HEK293 (cell line): ENCODE data around the gene C2orf81.
A peak's percentile ranks its signal among the peaks of the same experiment; 100 is the strongest.

Experiments used
- CTCF ChIA-PET: fragments of 350-600 bp; formaldehyde crosslinking; extraction: SDS; loops from one replicate; lab custom pipeline; 2021; ENCODE audit warnings: antibody characterized with exemption; lab: Yijun Ruan, JAX
- POLR2A ChIA-PET: fragments of 300-600 bp; formaldehyde crosslinking; extraction: SDS; loops from one replicate; lab custom pipeline; 2020; ENCODE audit warnings: antibody characterized with exemption, inconsistent platforms; lab: Yijun Ruan, JAX
- H3K27ac ChIP-seq: fragments of 200-500 bp; sonication (Bioruptor generic); 2 replicates; pipeline ENCODE4 v1.5.1; 2014; ENCODE audit warnings: low read depth, low read length, control low read depth, inconsistent platforms; ENCODE audit errors: extremely low read depth
- H3K36me3 ChIP-seq, 2 experiments: fragments of 200-500 bp in 1 of 2; sonication (Bioruptor generic) in 1 of 2; 1 replicate in 1 of 2; 2 replicates in 1 of 2; pipeline ENCODE4 v1.5.1; 2014 to 2017; ENCODE audit warnings: inconsistent platforms in 2 of 2, low read length in 2 of 2; ENCODE audit not compliant: control insufficient read depth in 2 of 2, insufficient read depth in 1 of 2
- H3K4me1 ChIP-seq: fragments of 200-500 bp; sonication (Bioruptor generic); 2 replicates; pipeline ENCODE4 v1.5.1; 2014; ENCODE audit warnings: mild to moderate bottlenecking, low read length, inconsistent platforms; ENCODE audit not compliant: control insufficient read depth, insufficient read depth
- H3K4me3 ChIP-seq: 2 replicates; pipeline ENCODE4 v1.5.1; 2011; ENCODE audit warnings: low read depth, mild to moderate bottlenecking, control low read depth, low read length, moderate library complexity
- H3K9me3 ChIP-seq: fragments of 200-500 bp; sonication (Bioruptor generic); 2 replicates; pipeline ENCODE4 v1.5.1; 2014; ENCODE audit warnings: low read depth, low read length, inconsistent platforms; ENCODE audit not compliant: control insufficient read depth, insufficient read depth
- REPIN1 ChIP-seq: fragments of 450-650 bp; formaldehyde crosslinking; IDR thresholded peaks from 2 replicates; pipeline ENCODE4 v1.5.1; 2017; ENCODE audit warnings: missing biosample characterization, missing genetic modification characterization, low read depth
- SCRT1 ChIP-seq: fragments of 450-650 bp; formaldehyde crosslinking; IDR thresholded peaks from 2 replicates; pipeline ENCODE4 v1.5.1; 2016; ENCODE audit warnings: missing biosample characterization, missing genetic modification characterization, borderline replicate concordance
- SCRT2 ChIP-seq: fragments of 450-650 bp; formaldehyde crosslinking; IDR thresholded peaks from 2 replicates; pipeline ENCODE4 v1.5.1; 2016; ENCODE audit warnings: missing biosample characterization, missing genetic modification characterization
- ZBTB20 ChIP-seq: fragments of 450-650 bp; formaldehyde crosslinking; IDR thresholded peaks from 2 replicates; pipeline ENCODE4 v1.5.1; 2016; ENCODE audit warnings: missing biosample characterization, missing genetic modification characterization
- ZFP41 ChIP-seq: fragments of 450-650 bp; formaldehyde crosslinking; IDR thresholded peaks from 2 replicates; pipeline ENCODE4 v1.5.1; 2016; ENCODE audit warnings: missing biosample characterization, missing genetic modification characterization, borderline replicate concordance
- ZNF146 ChIP-seq: fragments of 450-650 bp; formaldehyde crosslinking; IDR thresholded peaks from 2 replicates; pipeline ENCODE4 v1.5.1; 2016; ENCODE audit warnings: missing biosample characterization, missing genetic modification characterization
- ZNF2 ChIP-seq: fragments of 450-650 bp; formaldehyde crosslinking; IDR thresholded peaks from 2 replicates; pipeline ENCODE4 v1.5.1; 2016; ENCODE audit warnings: missing biosample characterization, missing genetic modification characterization
- ZNF37A ChIP-seq: fragments of 450-650 bp; IDR thresholded peaks from 2 replicates; pipeline ENCODE4 v1.5.1; 2018; ENCODE audit warnings: missing biosample characterization, missing genetic modification characterization
- ZNF518A ChIP-seq: fragments of 450-650 bp; formaldehyde crosslinking; conservative IDR thresholded peaks from 2 replicates; pipeline ENCODE4 v1.5.1; 2016; ENCODE audit warnings: low read depth, missing biosample characterization, missing genetic modification characterization
- ZNF558 ChIP-seq: fragments of 450-650 bp; formaldehyde crosslinking; IDR thresholded peaks from 2 replicates; pipeline ENCODE4 v1.5.1; 2016; ENCODE audit warnings: missing biosample characterization, missing genetic modification characterization
- ZNF600 ChIP-seq: fragments of 450-650 bp; formaldehyde crosslinking; IDR thresholded peaks from 2 replicates; pipeline ENCODE4 v1.5.1; 2016; ENCODE audit warnings: missing biosample characterization, missing genetic modification characterization
- ZNF776 ChIP-seq: fragments of 450-650 bp; formaldehyde crosslinking; IDR thresholded peaks from 2 replicates; pipeline ENCODE4 v1.5.0; 2017; ENCODE audit warnings: missing biosample characterization, missing genetic modification characterization, borderline replicate concordance
- ZNF843 ChIP-seq: fragments of 450-650 bp; formaldehyde crosslinking; IDR thresholded peaks from 2 replicates; pipeline ENCODE4 v1.5.1; 2016; ENCODE audit warnings: missing biosample characterization, missing genetic modification characterization
- TF ChIP-seq, protein P1 (sequence below): fragments of 450-650 bp; formaldehyde crosslinking; IDR thresholded peaks from 2 replicates; pipeline ENCODE4; 2016; ENCODE audit warnings: missing biosample characterization, missing genetic modification characterization
- TF ChIP-seq, protein P2 (sequence below): fragments of 450-650 bp; formaldehyde crosslinking; IDR thresholded peaks from 2 replicates; pipeline ENCODE4 v1.5.1; 2016; ENCODE audit warnings: missing biosample characterization, missing genetic modification characterization, borderline replicate concordance

C2orf81 gene

GRCh38 chr2:74391580-74392448, 29.6 kb downstream of the C2orf81 start (continued):
- TF ChIP-seq, protein P1, sequence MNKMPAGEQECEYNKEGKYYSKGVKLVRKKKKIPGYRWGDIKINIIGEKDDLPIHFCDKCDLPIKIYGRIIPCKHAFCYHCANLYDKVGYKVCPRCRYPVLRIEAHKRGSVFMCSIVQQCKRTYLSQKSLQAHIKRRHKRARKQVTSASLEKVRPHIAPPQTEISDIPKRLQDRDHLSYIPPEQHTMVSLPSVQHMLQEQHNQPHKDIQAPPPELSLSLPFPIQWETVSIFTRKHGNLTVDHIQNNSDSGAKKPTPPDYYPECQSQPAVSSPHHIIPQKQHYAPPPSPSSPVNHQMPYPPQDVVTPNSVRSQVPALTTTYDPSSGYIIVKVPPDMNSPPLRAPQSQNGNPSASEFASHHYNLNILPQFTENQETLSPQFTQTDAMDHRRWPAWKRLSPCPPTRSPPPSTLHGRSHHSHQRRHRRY (tag by site-specific recombination), result no peak
- TF ChIP-seq REPIN1, result no peak
- TF ChIP-seq ZNF518A (tag by site-specific recombination), result no peak

- peaks cover 8% of the 10 kb centered on the region; the same call in 1 of the 2 replicates for H3K4me1 ChIP-seq
- peak overlapping the region; percentile 91 for H3K27ac ChIP-seq
- H3K4me3 ChIP-seq, result peak overlapping the region; percentile 92
- H3K36me3 ChIP-seq, result peaks cover 0 to 12% of the 10 kb centered on the region in 2 experiments; a peak in 2 of 3 replicates
- ChIA-PET POLR2A (interaction anchor here (0.5 to 2.1 kb wide), 15 partner anchors 9 to 654 kb away, joined by 3 to 20 read pairs (median 6); partner anchors contain the start of genes DCTN1, INO80B, STAMBP and TPRKB), CTCF (interaction anchor here (0.6 to 3.9 kb wide), 19 partner anchors 9 to 564 kb away, joined by 3 to 35 read pairs (median 3); no protein-coding TSS in a partner anchor)
- no peaks in the 10 kb centered on the region for H3K9me3 ChIP-seq
- TF ChIP-seq REPIN1, result no peak
- no peak for TF ChIP-seq ZNF37A (tag by site-specific recombination)
- TF ChIP-seq, protein P2, sequence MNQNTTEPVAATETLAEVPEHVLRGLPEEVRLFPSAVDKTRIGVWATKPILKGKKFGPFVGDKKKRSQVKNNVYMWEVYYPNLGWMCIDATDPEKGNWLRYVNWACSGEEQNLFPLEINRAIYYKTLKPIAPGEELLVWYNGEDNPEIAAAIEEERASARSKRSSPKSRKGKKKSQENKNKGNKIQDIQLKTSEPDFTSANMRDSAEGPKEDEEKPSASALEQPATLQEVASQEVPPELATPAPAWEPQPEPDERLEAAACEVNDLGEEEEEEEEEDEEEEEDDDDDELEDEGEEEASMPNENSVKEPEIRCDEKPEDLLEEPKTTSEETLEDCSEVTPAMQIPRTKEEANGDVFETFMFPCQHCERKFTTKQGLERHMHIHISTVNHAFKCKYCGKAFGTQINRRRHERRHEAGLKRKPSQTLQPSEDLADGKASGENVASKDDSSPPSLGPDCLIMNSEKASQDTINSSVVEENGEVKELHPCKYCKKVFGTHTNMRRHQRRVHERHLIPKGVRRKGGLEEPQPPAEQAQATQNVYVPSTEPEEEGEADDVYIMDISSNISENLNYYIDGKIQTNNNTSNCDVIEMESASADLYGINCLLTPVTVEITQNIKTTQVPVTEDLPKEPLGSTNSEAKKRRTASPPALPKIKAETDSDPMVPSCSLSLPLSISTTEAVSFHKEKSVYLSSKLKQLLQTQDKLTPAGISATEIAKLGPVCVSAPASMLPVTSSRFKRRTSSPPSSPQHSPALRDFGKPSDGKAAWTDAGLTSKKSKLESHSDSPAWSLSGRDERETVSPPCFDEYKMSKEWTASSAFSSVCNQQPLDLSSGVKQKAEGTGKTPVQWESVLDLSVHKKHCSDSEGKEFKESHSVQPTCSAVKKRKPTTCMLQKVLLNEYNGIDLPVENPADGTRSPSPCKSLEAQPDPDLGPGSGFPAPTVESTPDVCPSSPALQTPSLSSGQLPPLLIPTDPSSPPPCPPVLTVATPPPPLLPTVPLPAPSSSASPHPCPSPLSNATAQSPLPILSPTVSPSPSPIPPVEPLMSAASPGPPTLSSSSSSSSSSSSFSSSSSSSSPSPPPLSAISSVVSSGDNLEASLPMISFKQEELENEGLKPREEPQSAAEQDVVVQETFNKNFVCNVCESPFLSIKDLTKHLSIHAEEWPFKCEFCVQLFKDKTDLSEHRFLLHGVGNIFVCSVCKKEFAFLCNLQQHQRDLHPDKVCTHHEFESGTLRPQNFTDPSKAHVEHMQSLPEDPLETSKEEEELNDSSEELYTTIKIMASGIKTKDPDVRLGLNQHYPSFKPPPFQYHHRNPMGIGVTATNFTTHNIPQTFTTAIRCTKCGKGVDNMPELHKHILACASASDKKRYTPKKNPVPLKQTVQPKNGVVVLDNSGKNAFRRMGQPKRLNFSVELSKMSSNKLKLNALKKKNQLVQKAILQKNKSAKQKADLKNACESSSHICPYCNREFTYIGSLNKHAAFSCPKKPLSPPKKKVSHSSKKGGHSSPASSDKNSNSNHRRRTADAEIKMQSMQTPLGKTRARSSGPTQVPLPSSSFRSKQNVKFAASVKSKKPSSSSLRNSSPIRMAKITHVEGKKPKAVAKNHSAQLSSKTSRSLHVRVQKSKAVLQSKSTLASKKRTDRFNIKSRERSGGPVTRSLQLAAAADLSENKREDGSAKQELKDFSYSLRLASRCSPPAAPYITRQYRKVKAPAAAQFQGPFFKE (tag by site-specific recombination), result no peak
- no peak for TF ChIP-seq ZNF776
- no peak for TF ChIP-seq ZNF558
- no peak for TF ChIP-seq ZNF843 (tag by site-specific recombination)
- TF ChIP-seq ZBTB20 (tag by site-specific recombination), result peak; percentile 79
- TF ChIP-seq ZNF2 (tag by site-specific recombination), result no peak
- TF ChIP-seq ZNF146, result no peak
- TF ChIP-seq ZNF600 (tag by site-specific recombination), result no peak
- TF ChIP-seq ZFP41 (tag by site-specific recombination), result no peak
- peak; percentile 41; the same call in 1 of the 2 replicates for TF ChIP-seq SCRT1 (tag by site-specific recombination)
- peak; percentile 88 for TF ChIP-seq SCRT2 (tag by site-specific recombination)
Observed at GRCh38 chr2:74391209-74391579, 30.2 kb downstream of the C2orf81 start.
